Natural killer cell (primary cell): ENCODE results near the gene MRPS18A. TPM values are rescaled to one million over a fixed set of nuclear protein-coding genes. Genes with fewer than 3 reads are reported as not detected.
A peak's percentile ranks its signal among the peaks of the same experiment; 100 is the strongest.

Experiments
- ATAC-seq, 3 donors: fragments of 150-1000 bp in 2 of 3; fragments of 200-7000 bp in 1 of 3; cut with Tn5 transposase; 1 replicate in 1 of 3; 2 replicates in 2 of 3; pipeline ENCODE4 v1.10.0; 2021; ENCODE audit warnings: mild to moderate bottlenecking in 2 of 3, moderate library complexity in 2 of 3
- DNase-seq, 2 donors: peaks; one replicate each; pipeline versions ENCODE4 v3.0.0 to v3.0.0-alpha.2; 2013 to 2021; ENCODE audit warnings: mixed read lengths in 1 of 2
- H3K27ac ChIP-seq: one replicate; pipeline ENCODE4 v1.5.1; 2013; ENCODE audit warnings: mild to moderate bottlenecking, low read length
- H3K27me3 ChIP-seq: one replicate; pipeline ENCODE4 v1.6.1; 2013; ENCODE audit warnings: low read length; ENCODE audit not compliant: control insufficient read depth, insufficient read depth
- H3K36me3 ChIP-seq: one replicate; pipeline ENCODE4 v1.6.1; 2013; ENCODE audit warnings: low read length; ENCODE audit not compliant: control insufficient read depth, insufficient read depth
- H3K4me1 ChIP-seq: one replicate; pipeline ENCODE4 v1.6.1; 2013; ENCODE audit warnings: low read length; ENCODE audit not compliant: control insufficient read depth, insufficient read depth
- H3K4me3 ChIP-seq: one replicate; pipeline ENCODE4 v1.5.1; 2013; ENCODE audit warnings: low read length
- H3K9me3 ChIP-seq: one replicate; pipeline ENCODE4 v1.6.1; 2013; ENCODE audit warnings: low read length; ENCODE audit not compliant: control insufficient read depth, insufficient read depth
- H3K27ac Mint-ChIP-seq, 2 donors: one replicate each; pipeline ENCODE4 v1.8.0; 2022; ENCODE audit warnings: mild to moderate bottlenecking in 2 of 2, mixed read lengths in 2 of 2, moderate library complexity in 1 of 2
- H3K27me3 Mint-ChIP-seq, 2 donors: one replicate each; pipeline ENCODE4 v1.8.0; 2022; ENCODE audit warnings: low read depth in 2 of 2, mixed read lengths in 2 of 2
- H3K36me3 Mint-ChIP-seq: one replicate; pipeline ENCODE4 v1.8.0; 2022; ENCODE audit warnings: mixed read lengths
- H3K4me1 Mint-ChIP-seq, 2 donors: one replicate each; pipeline ENCODE4 v1.8.0; 2022; ENCODE audit warnings: mixed read lengths in 2 of 2
- H3K4me3 Mint-ChIP-seq: one replicate; pipeline ENCODE4 v1.8.0; 2022; ENCODE audit warnings: mild to moderate bottlenecking, moderate library complexity, mixed read lengths
- H3K9me3 Mint-ChIP-seq, 2 donors: one replicate each; pipeline ENCODE4 v1.8.0; 2022; ENCODE audit warnings: mixed read lengths in 2 of 2
- CTCF ChIP-seq: fragments of 200-600 bp; IDR thresholded peaks from one replicate; pipeline ENCODE4 v1.8.0; 2022; ENCODE audit warnings: antibody characterized with exemption
- WGBS: methylation state at CpG from one replicate; pipeline ENCODE4 v1.1.7; 2013; ENCODE audit warnings: missing lambda C conversion rate; ENCODE audit not compliant: insufficient coverage; 5-methylcytosine and 5-hydroxymethylcytosine counted together
- intact Hi-C: fragments of 100-400 bp; cut with micrococcal nuclease; formaldehyde crosslinking; loops from one replicate; pipeline ENCODE4 v1.14.2; 2022
- total RNA-seq, 4 donors: library from RNA; stranded (reverse); fragments of 120-200 nt in 1 of 4; gene quantifications; one replicate each; pipeline versions ENCODE4 v1.2.3 to v1.2.4, GENCODE V29; 2013 to 2022

Gene MRPS18A
- total RNA-seq, 3 donors from 2014 or later (not counting 1 experiment from before 2014, with no cell fraction given) = 29.0 to 39.8 (median 33.1) TPM

- Mint-ChIP-seq H3K9me3 (no peaks in the 10 kb centered on the region), H3K27me3 (no peaks in the 10 kb centered on the region), H3K27ac (peak overlapping the region; percentile 92 to 96), H3K36me3 (no peaks in the 10 kb centered on the region), H3K4me1 (peaks cover 23 to 43% of the 10 kb centered on the region in 2 donors), H3K4me3 (peak overlapping the region; percentile 97)
- no peak for TF ChIP-seq CTCF
- H3K9me3 ChIP-seq = no peaks in the 10 kb centered on the region
- peak overlapping the region; percentile 76 for H3K4me3 ChIP-seq
- peak overlapping the region; percentile 73 for H3K27ac ChIP-seq
- peak; percentile 58 to 79 (median 64) for ATAC-seq
- H3K4me1 ChIP-seq = peaks cover 37% of the 10 kb centered on the region
- under 1% methylated on average over 33 of the region's 41 CpGs for WGBS
- H3K36me3 ChIP-seq = peaks cover 9% of the 10 kb centered on the region
- H3K27me3 ChIP-seq = no peaks in the 10 kb centered on the region
- DNase-seq = peak; percentile 77 to 95
- intact Hi-C loops = loop anchor here (2.0 to 5.0 kb wide), 2 partner anchors 53 to 262 kb away; partner anchors contain the start of genes POLH, XPO5 and ZNF318
These were observed 57.9 kb downstream of the MRPS18A start for GRCh38 chr6:43629505-43630300.

GRCh38 chr6:43629104-43629504, 58.5 kb downstream of the MRPS18A start, which contains the start of gene GTPBP2:
GTPBP2 (minus strand) TSS chr6:43629264; CDS start chr6:43629162, 102 bp downstream.
- H3K27ac ChIP-seq = peak within 1 kb of the TSS; percentile 89
- Mint-ChIP-seq H3K9me3 (no peaks in the 10 kb centered on the region), H3K4me3 (peak within 1 kb of the TSS; percentile 97), H3K27ac (peak within 1 kb of the TSS; percentile 92 to 96), H3K36me3 (no peaks in the 10 kb centered on the region), H3K4me1 (peaks cover 23 to 42% of the 10 kb centered on the region in 2 donors), H3K27me3 (no peaks in the 10 kb centered on the region)
- ATAC-seq (peak; percentile 89 to 97 (median 89)), DNase-seq (peak; percentile 92 to 97)
- under 1% methylated on average over 46 of the region's 46 CpGs for WGBS
- H3K4me3 ChIP-seq = peak within 1 kb of the TSS; percentile 76
- H3K36me3 ChIP-seq = peaks cover 15% of the 10 kb centered on the region
- H3K9me3 ChIP-seq = no peaks in the 10 kb centered on the region
- intact Hi-C loops = loop anchor here (2.0 to 5.0 kb wide), 2 partner anchors 52 to 262 kb away; partner anchors contain the start of genes POLH, XPO5 and ZNF318
- H3K4me1 ChIP-seq = peaks cover 37% of the 10 kb centered on the region
- H3K27me3 ChIP-seq = no peaks in the 10 kb centered on the region
- no peak for TF ChIP-seq CTCF

- WGBS = 4% methylated on average over 25 of the region's 25 CpGs
- ATAC-seq (peak in 2 of 3 donors; percentile 5 to 8), DNase-seq (peak; percentile 33 to 70)
- Mint-ChIP-seq H3K27me3 (no peaks in the 10 kb centered on the region), H3K4me3 (peak overlapping the region; percentile 97), H3K27ac (peak overlapping the region; percentile 92 to 96), H3K4me1 (peaks cover 23 to 42% of the 10 kb centered on the region in 2 donors), H3K36me3 (no peaks in the 10 kb centered on the region), H3K9me3 (no peaks in the 10 kb centered on the region)
- no peak for TF ChIP-seq CTCF
- Histone ChIP-seq H3K4me3 (peak overlapping the region; percentile 76), H3K27me3 (no peaks in the 10 kb centered on the region), H3K36me3 (peaks cover 20% of the 10 kb centered on the region), H3K9me3 (no peaks in the 10 kb centered on the region), H3K4me1 (peaks cover 37% of the 10 kb centered on the region), H3K27ac (peak overlapping the region; percentile 89)
- intact Hi-C loops = loop anchor here (2.0 to 5.0 kb wide), 2 partner anchors 52 to 261 kb away; partner anchors contain the start of genes POLH, XPO5 and ZNF318
These were observed 59.0 kb downstream of the MRPS18A start for GRCh38 chr6:43628393-43629103.
